NCI-H2081 treated with DMSO at 0.1 percent for 48 hours (cell line): Measurements from ENCODE around the gene ABCD3.
A peak's percentile ranks its signal among the peaks of the same experiment; 100 is the strongest.
"Not testable (repeated sequence)": the region's sequence is repeated elsewhere in the genome, so short reads cannot be mapped to it uniquely, and the experiment has no call there.

Source experiments
- DNase-seq: peaks from one replicate; lab custom pipeline; 2025; lab: John Stamatoyannopoulos, UW

ABCD3 gene

GRCh38 chr1:94417978-94418663, at the start of gene ABCD3:
Gene ABCD3 (plus strand): TSS chr1:94418389. CDS start chr1:94418479, 90 bp downstream.
- peak; percentile 69 for DNase-seq

GRCh38 chr1:94372771-94373170, 45.4 kb upstream of the ABCD3 start:
- not testable (repeated sequence) for DNase-seq

- not testable (repeated sequence) for DNase-seq
Observed at GRCh38 chr1:94373311-94373710, 44.9 kb upstream of the ABCD3 start.

- not testable (repeated sequence) for DNase-seq
Observed at GRCh38 chr1:94375666-94376065, 42.5 kb upstream of the ABCD3 start.

GRCh38 chr1:94378493-94378892, 39.7 kb upstream of the ABCD3 start:
- DNase-seq, result not testable (repeated sequence)

GRCh38 chr1:94379615-94380014, 38.6 kb upstream of the ABCD3 start:
- no peak for DNase-seq

- DNase-seq, result no peak
Observed at GRCh38 chr1:94382201-94382600, 36.0 kb upstream of the ABCD3 start.

GRCh38 chr1:94383966-94384408, 34.2 kb upstream of the ABCD3 start:
- DNase-seq, result no peak

- no peak for DNase-seq
Observed at GRCh38 chr1:94384485-94385265, 33.5 kb upstream of the ABCD3 start.

- DNase-seq, result no peak
Observed at GRCh38 chr1:94385308-94385929, 32.8 kb upstream of the ABCD3 start.

- no peak for DNase-seq
Observed at GRCh38 chr1:94389298-94389697, 28.9 kb upstream of the ABCD3 start.

GRCh38 chr1:94394247-94394646, 23.9 kb upstream of the ABCD3 start:
- DNase-seq, result no peak

GRCh38 chr1:94395231-94395630, 23.0 kb upstream of the ABCD3 start:
- DNase-seq, result no peak

- no peak for DNase-seq
Observed at GRCh38 chr1:94395748-94396309, 22.4 kb upstream of the ABCD3 start.

GRCh38 chr1:94396356-94397010, 21.7 kb upstream of the ABCD3 start:
- no peak for DNase-seq

- no peak for DNase-seq
Observed at GRCh38 chr1:94398356-94398755, 19.8 kb upstream of the ABCD3 start.

GRCh38 chr1:94399453-94399852, 18.7 kb upstream of the ABCD3 start:
- no peak for DNase-seq

GRCh38 chr1:94401206-94401605, 17.0 kb upstream of the ABCD3 start:
- no peak for DNase-seq

- DNase-seq, result no peak
Observed at GRCh38 chr1:94406446-94406845, 11.7 kb upstream of the ABCD3 start.

- DNase-seq, result no peak
Observed at GRCh38 chr1:94408104-94408830, 9.9 kb upstream of the ABCD3 start.

- DNase-seq, result no peak
Observed at GRCh38 chr1:94411237-94411636, 7.0 kb upstream of the ABCD3 start.
